PC-3 (cell line): ENCODE measurements around the gene SLC35F3. TPM values are rescaled to one million over a fixed set of nuclear protein-coding genes. Genes with fewer than 3 reads are reported as not detected.
A peak's percentile ranks its signal among the peaks of the same experiment; 100 is the strongest.

Source experiments
- ATAC-seq: fragments of 200-7000 bp; cut with Tn5 transposase; 2 replicates; pipeline ENCODE4 v1.9.1; 2020; ENCODE audit warnings: mild to moderate bottlenecking, moderate library complexity
- BruUV-seq: library from RNA; stranded (reverse); fragments of 400-500 nt; replicated peaks from 2 replicates; lab custom pipeline; 2021; lab: Mats Ljungman, UMichigan
- CTCF ChIA-PET: fragments of 300-600 bp; sonication (Branson Sonifier 250); formaldehyde crosslinking; loops from one replicate; lab custom pipeline; 2022; ENCODE audit warnings: antibody characterized with exemption; lab: Charles Lee
- POLR2A ChIA-PET: fragments of 300-600 bp; sonication (Branson Sonifier 250); formaldehyde crosslinking; loops from one replicate; lab custom pipeline; 2022; ENCODE audit warnings: antibody characterized with exemption; ENCODE audit not compliant: unreplicated experiment; lab: Charles Lee
- DNase-seq: peaks from one replicate; pipeline ENCODE4 v3.0.0-alpha.2; 2015
- H2AFZ ChIP-seq: fragments of 300-600 bp; sonication (generic); 2 replicates; pipeline ENCODE4 v1.6.0; 2016; ENCODE audit warnings: antibody characterized with exemption, low read length
- H3F3A ChIP-seq: fragments of 300-600 bp; sonication (generic); one replicate; pipeline ENCODE4 v1.6.0; 2017; ENCODE audit warnings: antibody characterized with exemption, low read length, control low read depth, mild to moderate bottlenecking; ENCODE audit not compliant: unreplicated experiment
- H3K27ac ChIP-seq: fragments of 300-600 bp; sonication (generic); 2 replicates; pipeline ENCODE4 v1.5.1; 2016; ENCODE audit warnings: mild to moderate bottlenecking, low read length
- H3K27me3 ChIP-seq: fragments of 300-600 bp; sonication (generic); 2 replicates; pipeline ENCODE4 v1.6.1; 2016; ENCODE audit warnings: low read length, mixed read lengths
- H3K36me3 ChIP-seq: fragments of 300-600 bp; sonication (generic); 2 replicates; pipeline ENCODE4 v1.6.1; 2016; ENCODE audit warnings: low read depth, mixed run types, low read length, mixed read lengths
- H3K4me1 ChIP-seq: fragments of 300-600 bp; sonication (generic); 2 replicates; pipeline ENCODE4 v1.5.1; 2016; ENCODE audit warnings: low read length; ENCODE audit not compliant: insufficient read depth
- H3K4me2 ChIP-seq: fragments of 300-600 bp; sonication (generic); 2 replicates; pipeline ENCODE4 v1.6.0; 2016; ENCODE audit warnings: low read length
- H3K4me3 ChIP-seq: fragments of 300-600 bp; sonication (generic); 2 replicates; pipeline ENCODE4 v1.5.1; 2016; ENCODE audit warnings: mild to moderate bottlenecking, low read length, mixed read lengths
- H3K79me2 ChIP-seq: fragments of 300-600 bp; sonication (generic); 2 replicates; pipeline ENCODE4 v1.6.1; 2017; ENCODE audit warnings: low read length, mixed read lengths
- H3K9ac ChIP-seq: fragments of 300-600 bp; sonication (generic); 2 replicates; pipeline ENCODE4 v1.6.0; 2016; ENCODE audit warnings: mild to moderate bottlenecking, low read length
- H3K9me2 ChIP-seq: fragments of 300-600 bp; sonication (generic); replicated peaks from 2 replicates; pipeline ENCODE4 v1.6.1; 2016; ENCODE audit warnings: mixed run types, low read length, mixed read lengths
- H3K9me3 ChIP-seq: fragments of 300-600 bp; sonication (generic); 2 replicates; pipeline ENCODE4 v1.6.1; 2016; ENCODE audit warnings: low read length, mixed read lengths
- H4K20me1 ChIP-seq: fragments of 300-600 bp; sonication (generic); 2 replicates; pipeline ENCODE4 v1.6.1; 2016; ENCODE audit warnings: low read length, mixed read lengths
- EZH2 ChIP-seq: fragments of 300-600 bp; sonication (generic); IDR thresholded peaks from one replicate; pipeline ENCODE4 v1.6.1; 2017; ENCODE audit warnings: antibody characterized with exemption, mild to moderate bottlenecking, low read length; ENCODE audit not compliant: unreplicated experiment
- EZH2phosphoT487 ChIP-seq: fragments of 300-600 bp; sonication (generic); IDR thresholded peaks from 2 replicates; pipeline ENCODE4 v1.6.1; 2018; ENCODE audit warnings: mild to moderate bottlenecking, antibody characterized with exemption, low read length, borderline replicate concordance
- intact Hi-C: fragments of 100-400 bp; cut with micrococcal nuclease; formaldehyde crosslinking; loops from 2 replicates; pipeline ENCODE4 v1.9.0; 2023
- total RNA-seq: library from RNA; depleted of rRNA; stranded (reverse); fragments of >200 nt; gene quantifications from 2 replicates; pipeline ENCODE4 v1.2.3, GENCODE V29; 2014
- TF ChIP-seq, protein P1 (sequence below): fragments of 300-600 bp; sonication (generic); conservative IDR thresholded peaks from 2 replicates; pipeline ENCODE4 v1.5.1; 2017; ENCODE audit warnings: antibody characterized with exemption, low read depth, mild to moderate bottlenecking, low read length

SLC35F3 gene
- total RNA-seq, 1 experiment from 2014 or later = 17.7 TPM

DNA sequence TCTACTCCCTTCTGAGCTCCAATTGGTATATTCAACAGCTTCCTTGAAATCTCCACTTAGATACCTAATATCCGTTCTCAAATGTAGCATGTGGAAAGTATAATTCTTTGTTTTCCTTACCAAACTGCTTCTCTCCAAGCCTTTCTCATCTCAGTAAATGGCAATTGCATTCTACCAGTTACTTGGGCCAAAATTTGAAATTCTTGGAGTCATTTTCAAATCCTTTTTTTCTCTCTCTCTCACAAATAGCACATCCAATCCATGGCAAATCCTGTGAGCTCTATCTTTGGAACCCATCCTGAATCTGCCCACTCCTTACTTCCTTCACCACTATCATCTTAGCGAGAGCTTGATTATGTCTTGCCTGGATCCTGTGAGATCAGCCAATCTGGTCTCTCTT lies 39.3 kb upstream of the SLC35F3 start:
- Histone ChIP-seq H3K36me3 (no peaks in the 10 kb centered on the region), H4K20me1 (no peaks in the 10 kb centered on the region), H3K9ac (no peak overlapping the region), H3K27me3 (no peaks in the 10 kb centered on the region), H3K4me1 (peaks cover 17% of the 10 kb centered on the region), H3K4me2 (no peak overlapping the region), H3K79me2 (no peaks in the 10 kb centered on the region), H3K4me3 (no peak overlapping the region), H3K9me3 (no peaks in the 10 kb centered on the region), H3K27ac (no peak overlapping the region), H3F3A (no peaks in the 10 kb centered on the region), H3K9me2 (no peaks in the 10 kb centered on the region), H2AFZ (no peak overlapping the region)
- no TSS peak for BruUV-seq
- POLR2A ChIA-PET = no interaction called here
- no peak for ATAC-seq
- intact Hi-C loops = no loop called here
- DNase-seq = no peak
- CTCF ChIA-PET = no interaction called here
- no peak for TF ChIP-seq EZH2
- TF ChIP-seq, protein P1, sequence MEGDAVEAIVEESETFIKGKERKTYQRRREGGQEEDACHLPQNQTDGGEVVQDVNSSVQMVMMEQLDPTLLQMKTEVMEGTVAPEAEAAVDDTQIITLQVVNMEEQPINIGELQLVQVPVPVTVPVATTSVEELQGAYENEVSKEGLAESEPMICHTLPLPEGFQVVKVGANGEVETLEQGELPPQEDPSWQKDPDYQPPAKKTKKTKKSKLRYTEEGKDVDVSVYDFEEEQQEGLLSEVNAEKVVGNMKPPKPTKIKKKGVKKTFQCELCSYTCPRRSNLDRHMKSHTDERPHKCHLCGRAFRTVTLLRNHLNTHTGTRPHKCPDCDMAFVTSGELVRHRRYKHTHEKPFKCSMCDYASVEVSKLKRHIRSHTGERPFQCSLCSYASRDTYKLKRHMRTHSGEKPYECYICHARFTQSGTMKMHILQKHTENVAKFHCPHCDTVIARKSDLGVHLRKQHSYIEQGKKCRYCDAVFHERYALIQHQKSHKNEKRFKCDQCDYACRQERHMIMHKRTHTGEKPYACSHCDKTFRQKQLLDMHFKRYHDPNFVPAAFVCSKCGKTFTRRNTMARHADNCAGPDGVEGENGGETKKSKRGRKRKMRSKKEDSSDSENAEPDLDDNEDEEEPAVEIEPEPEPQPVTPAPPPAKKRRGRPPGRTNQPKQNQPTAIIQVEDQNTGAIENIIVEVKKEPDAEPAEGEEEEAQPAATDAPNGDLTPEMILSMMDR = no peak
- TF ChIP-seq EZH2phosphoT487 = no peak

DNA sequence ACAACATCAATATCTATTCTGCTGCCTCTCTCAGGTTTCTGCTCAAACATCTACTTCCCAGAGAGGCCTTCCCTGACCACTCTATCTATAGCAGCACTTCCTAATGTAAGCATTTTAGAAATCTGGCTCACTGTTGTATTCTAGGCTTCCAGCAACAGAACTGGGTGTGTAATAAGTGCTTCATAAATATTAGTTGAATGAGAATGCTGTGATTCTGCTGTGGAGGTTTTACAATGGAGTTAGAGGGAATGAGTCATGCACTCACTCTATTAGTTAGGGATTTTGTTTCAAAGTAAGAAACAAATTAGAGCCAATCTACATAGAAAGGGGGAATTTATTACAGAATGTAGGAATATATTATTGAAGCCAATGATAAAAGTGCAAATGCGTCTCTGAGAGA lies 38.6 kb upstream of the SLC35F3 start:
- no peaks in the 10 kb centered on the region for H3K9me2 ChIP-seq
- H3K79me2 ChIP-seq = no peaks in the 10 kb centered on the region
- no peak for TF ChIP-seq EZH2phosphoT487
- TF ChIP-seq, protein P1 = no peak
- TF ChIP-seq EZH2 = no peak
- no peaks in the 10 kb centered on the region for H3K36me3 ChIP-seq
- no peak overlapping the region for H2AFZ ChIP-seq
- no peaks in the 10 kb centered on the region for H3K27me3 ChIP-seq
- H3K4me3 ChIP-seq = no peak overlapping the region
- CTCF ChIA-PET = no interaction called here
- no peak overlapping the region for H3K27ac ChIP-seq
- peak; percentile 68 for DNase-seq
- H3F3A ChIP-seq = no peaks in the 10 kb centered on the region
- BruUV-seq = no TSS peak
- POLR2A ChIA-PET = no interaction called here
- no peaks in the 10 kb centered on the region for H3K9me3 ChIP-seq
- peak; percentile 88 for ATAC-seq
- H4K20me1 ChIP-seq = no peaks in the 10 kb centered on the region
- H3K9ac ChIP-seq = no peak overlapping the region
- intact Hi-C loops = no loop called here
- peaks cover 17% of the 10 kb centered on the region for H3K4me1 ChIP-seq
- no peak overlapping the region for H3K4me2 ChIP-seq

DNA sequence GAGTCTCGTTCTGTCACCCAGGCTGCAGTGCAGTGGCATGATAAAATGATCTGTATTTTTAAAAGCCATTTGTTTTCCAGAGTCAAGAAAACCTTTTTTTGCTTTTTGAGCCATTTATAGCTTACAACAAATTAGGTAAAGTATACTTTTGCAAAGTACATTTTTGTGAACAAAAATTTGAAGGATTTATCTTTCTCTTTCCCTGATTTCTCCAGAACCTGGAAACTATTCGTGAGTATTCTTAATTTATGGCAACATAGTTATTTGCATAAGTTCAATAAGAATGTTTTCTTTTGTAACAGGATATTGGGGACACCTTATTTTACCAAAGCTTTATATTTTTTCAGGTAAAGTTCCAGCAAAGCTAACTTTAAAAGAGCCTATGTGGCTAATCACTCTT lies 37.4 kb upstream of the SLC35F3 start:
- Histone ChIP-seq H4K20me1 (no peaks in the 10 kb centered on the region), H3K36me3 (no peaks in the 10 kb centered on the region), H3K27me3 (no peaks in the 10 kb centered on the region), H3F3A (no peaks in the 10 kb centered on the region), H3K9ac (no peak overlapping the region), H3K9me2 (no peaks in the 10 kb centered on the region), H3K4me1 (peaks cover 17% of the 10 kb centered on the region), H3K4me2 (no peak overlapping the region), H2AFZ (no peak overlapping the region), H3K79me2 (no peaks in the 10 kb centered on the region), H3K27ac (no peak overlapping the region), H3K9me3 (no peaks in the 10 kb centered on the region), H3K4me3 (no peak overlapping the region)
- intact Hi-C loops = no loop called here
- CTCF ChIA-PET = no interaction called here
- ATAC-seq (no peak), DNase-seq (no peak)
- BruUV-seq = no TSS peak
- TF ChIP-seq EZH2phosphoT487 = no peak
- TF ChIP-seq, protein P1 = no peak
- TF ChIP-seq EZH2 = no peak
- POLR2A ChIA-PET = no interaction called here
